Epithelial cell of esophagus (primary cell): ENCODE measurements around the gene GPC6.

Experiments
- DNase-seq: peaks from one replicate; pipeline ENCODE4 v3.0.0; 2010; ENCODE audit warnings: low read depth
- H3K4me3 ChIP-seq: 2 replicates; pipeline ENCODE4 v1.5.1; 2011; ENCODE audit warnings: mild to moderate bottlenecking, low read length, control low read depth
- TF ChIP-seq, protein P1 (sequence below): IDR thresholded peaks from 2 replicates; pipeline ENCODE4 v1.5.1; 2011; ENCODE audit warnings: low read depth, mild to moderate bottlenecking, low read length, control low read depth, inconsistent platforms; ENCODE audit not compliant: insufficient read depth; ENCODE audit errors: missing control alignments

Gene GPC6

DNA sequence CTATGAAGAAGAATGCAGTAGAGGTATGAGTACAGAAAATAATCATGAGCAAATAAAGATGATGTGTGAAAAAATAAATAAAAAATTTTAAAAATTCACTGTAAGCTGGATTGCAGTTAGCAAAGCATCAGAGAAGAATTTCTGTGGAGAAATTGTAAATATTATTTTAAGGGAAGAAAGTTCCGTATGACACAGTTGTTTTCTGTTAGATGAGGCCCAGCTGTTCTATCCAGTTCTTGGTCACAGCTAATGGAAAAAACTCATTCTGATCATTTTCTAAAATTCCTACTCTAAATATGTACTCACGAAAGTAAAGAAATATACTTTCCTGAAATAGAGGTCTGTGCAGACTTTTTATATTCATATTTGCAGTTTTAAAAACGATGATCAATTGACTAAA is 674.1 kb downstream of the GPC6 start:
- no peak overlapping the region for H3K4me3 ChIP-seq
- TF ChIP-seq, protein P1, sequence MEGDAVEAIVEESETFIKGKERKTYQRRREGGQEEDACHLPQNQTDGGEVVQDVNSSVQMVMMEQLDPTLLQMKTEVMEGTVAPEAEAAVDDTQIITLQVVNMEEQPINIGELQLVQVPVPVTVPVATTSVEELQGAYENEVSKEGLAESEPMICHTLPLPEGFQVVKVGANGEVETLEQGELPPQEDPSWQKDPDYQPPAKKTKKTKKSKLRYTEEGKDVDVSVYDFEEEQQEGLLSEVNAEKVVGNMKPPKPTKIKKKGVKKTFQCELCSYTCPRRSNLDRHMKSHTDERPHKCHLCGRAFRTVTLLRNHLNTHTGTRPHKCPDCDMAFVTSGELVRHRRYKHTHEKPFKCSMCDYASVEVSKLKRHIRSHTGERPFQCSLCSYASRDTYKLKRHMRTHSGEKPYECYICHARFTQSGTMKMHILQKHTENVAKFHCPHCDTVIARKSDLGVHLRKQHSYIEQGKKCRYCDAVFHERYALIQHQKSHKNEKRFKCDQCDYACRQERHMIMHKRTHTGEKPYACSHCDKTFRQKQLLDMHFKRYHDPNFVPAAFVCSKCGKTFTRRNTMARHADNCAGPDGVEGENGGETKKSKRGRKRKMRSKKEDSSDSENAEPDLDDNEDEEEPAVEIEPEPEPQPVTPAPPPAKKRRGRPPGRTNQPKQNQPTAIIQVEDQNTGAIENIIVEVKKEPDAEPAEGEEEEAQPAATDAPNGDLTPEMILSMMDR, result no peak
- DNase-seq, result no peak

- no peak overlapping the region for H3K4me3 ChIP-seq
- TF ChIP-seq, protein P1, result no peak
- DNase-seq, result no peak
Measured at GRCh38 chr13:93903909-93904308, 677.3 kb downstream of the GPC6 start.

- DNase-seq, result no peak
- TF ChIP-seq, protein P1, result no peak
Measured at GRCh38 chr13:93915269-93915809, 688.7 kb downstream of the GPC6 start.

GRCh38 chr13:93922063-93922855 is 695.7 kb downstream of the GPC6 start:
- TF ChIP-seq, protein P1, result peak; percentile 5
- H3K4me3 ChIP-seq, result no peak overlapping the region
- no peak for DNase-seq

More at GRCh38 chr13:93915269-93915809, 688.7 kb downstream of the GPC6 start:
- no peak overlapping the region for H3K4me3 ChIP-seq

- no peak for DNase-seq
- no peak overlapping the region for H3K4me3 ChIP-seq
- TF ChIP-seq, protein P1, result no peak
Measured at GRCh38 chr13:93925990-93926389, 699.4 kb downstream of the GPC6 start.

DNA sequence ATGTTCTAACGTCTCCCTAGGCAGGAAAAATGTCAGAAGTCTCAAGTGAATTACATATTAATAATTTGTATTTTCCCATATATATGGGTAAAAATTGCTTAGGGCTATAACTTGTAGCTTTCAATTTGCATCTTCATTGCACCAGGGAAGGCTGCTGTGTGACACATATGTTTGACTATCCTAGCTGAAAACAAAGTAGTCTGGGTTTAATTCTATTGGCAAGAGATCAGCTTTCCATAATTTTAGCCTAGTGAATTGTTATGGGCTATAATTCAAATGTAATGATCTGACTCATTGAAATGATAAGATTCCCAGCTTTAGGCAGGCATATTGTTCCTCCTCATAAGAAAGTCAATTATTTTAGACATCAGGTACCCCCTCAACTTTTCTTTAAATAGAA is 699.8 kb downstream of the GPC6 start:
- H3K4me3 ChIP-seq, result no peak overlapping the region
- no peak for DNase-seq
- TF ChIP-seq, protein P1, result no peak
